Left forelimb (tissue), 1 donor: ENCODE measurements around the gene TRIAP1.

ENCODE experiments used
- DNase-seq: peaks from one replicate; pipeline ENCODE4 v3.0.0-alpha.2; 2018; ENCODE audit warnings: low spot score

TRIAP1 gene

DNA sequence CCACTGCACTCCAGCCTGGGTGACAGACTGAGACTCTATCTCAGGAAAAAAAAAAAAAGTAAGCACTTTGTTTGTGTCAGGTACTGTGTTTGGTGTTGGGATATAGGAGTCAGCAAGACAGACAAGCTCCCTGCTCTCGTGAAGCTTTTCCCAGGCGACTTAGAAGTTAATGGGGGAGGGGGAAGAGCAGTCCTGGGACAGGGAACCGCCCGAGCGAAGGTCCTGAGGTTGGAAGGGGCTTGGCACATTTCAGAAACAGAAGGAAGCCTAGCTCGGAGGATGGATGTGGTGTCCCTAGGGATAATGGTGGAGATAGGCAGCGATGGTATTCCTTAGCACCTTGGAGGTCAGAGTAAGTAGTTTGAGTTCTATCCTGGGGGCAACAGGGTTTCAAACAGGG lies 16.8 kb downstream of the TRIAP1 start:
- no peak for DNase-seq

GRCh38 chr12:120428597-120429229 lies 17.5 kb downstream of the TRIAP1 start:
- no peak for DNase-seq

GRCh38 chr12:120425797-120426196 lies 20.4 kb downstream of the TRIAP1 start:
- no peak for DNase-seq

- no peak for DNase-seq
These were observed 23.2 kb downstream of the TRIAP1 start for GRCh38 chr12:120422892-120423456.

DNA sequence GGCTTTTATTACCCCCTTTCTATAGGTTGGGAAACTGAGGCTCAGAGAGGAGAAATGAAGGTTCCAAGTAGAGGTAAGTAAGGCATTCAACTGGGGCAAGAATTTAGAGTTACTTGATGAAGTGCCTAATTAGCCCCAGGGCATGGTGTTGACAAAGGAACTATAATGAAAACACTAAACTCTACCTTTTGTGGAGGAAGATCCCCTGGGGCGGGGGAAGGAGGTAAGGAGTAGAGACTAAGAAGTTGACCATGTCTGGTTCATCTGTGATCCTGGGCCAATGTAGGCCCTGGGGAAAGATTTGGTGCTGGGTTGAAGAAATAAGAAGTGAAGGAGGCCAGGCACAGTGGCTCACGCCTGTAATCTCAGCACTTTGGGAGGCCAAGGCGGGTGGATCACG lies 24.5 kb downstream of the TRIAP1 start:
- DNase-seq: no peak

DNA sequence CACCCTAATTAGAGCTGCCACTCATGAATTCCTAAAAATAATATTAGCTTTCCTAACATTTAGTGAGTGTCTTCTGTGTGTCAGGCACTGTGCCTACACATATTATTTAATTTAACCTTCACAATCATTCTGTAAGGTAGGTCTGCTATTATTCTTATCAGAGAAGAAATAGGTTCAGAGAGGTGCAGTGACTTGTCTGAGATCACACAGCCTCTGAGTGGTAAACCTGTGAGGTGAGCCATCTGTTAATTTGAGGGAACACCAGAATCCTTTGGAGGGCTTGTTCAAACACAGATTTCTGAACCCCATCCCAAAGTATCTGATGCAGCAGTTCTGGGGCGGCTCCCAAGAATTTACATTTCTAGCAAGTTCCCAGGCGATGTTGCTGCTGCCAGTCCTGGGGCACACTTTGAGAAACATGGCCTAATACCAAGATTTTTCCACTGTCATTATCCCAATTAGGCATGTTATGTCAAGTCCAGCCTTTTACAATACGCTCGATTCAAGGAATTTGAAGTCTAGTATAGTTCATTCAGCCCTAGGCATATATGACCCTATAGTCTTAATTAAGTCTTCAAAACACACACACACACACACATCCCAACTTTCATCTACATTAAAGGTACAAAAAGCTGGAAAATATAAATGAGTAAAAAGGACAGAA lies 28.1 kb downstream of the TRIAP1 start:
- no peak for DNase-seq

- no peak for DNase-seq
These were observed 29.5 kb downstream of the TRIAP1 start for GRCh38 chr12:120416490-120417216.

GRCh38 chr12:120413901-120414695 lies 32.1 kb downstream of the TRIAP1 start:
- no peak for DNase-seq

GRCh38 chr12:120412421-120412820 lies 33.8 kb downstream of the TRIAP1 start:
- no peak for DNase-seq

GRCh38 chr12:120408771-120409170 lies 37.4 kb downstream of the TRIAP1 start:
- no peak for DNase-seq

DNA sequence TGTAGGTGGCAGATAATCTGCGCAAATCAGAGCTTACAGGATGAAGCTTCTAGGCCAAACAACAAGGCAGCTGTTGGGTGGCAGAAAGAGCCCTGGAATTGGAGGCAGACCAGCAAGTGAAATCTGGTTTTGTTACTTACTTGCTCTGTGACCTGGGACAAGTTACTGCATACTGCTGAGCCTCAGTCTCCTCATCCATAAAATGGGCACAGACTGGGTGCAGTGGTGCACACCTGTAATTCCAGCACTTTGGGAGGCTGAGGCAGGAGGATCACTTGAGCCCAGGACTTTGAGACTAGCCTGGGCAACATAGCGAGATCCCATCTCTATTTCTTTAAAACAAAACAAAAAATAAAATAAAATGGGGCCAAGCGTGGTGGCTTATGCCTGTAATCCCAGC lies 39.6 kb downstream of the TRIAP1 start:
- DNase-seq: no peak

DNA sequence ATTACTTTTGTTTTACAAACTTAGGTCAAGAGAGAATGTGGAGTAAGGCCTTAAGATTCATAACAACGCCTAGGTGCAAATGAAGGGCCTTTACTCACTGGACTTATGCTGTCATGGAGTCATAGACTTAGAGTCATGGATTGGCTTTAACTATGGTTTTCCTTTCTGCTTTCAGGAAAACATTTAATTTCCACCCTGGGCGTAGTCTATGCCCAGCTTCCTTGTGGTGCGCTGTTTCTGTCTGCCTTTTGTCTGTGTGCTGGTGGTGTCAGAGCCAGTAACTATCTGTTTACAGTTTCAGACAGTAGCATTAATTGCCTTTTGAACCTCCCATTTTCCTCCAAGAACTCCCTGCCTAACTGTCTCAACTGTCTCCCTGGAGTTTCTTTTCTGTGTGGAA lies 40.1 kb downstream of the TRIAP1 start:
- DNase-seq: no peak

- DNase-seq: no peak
These were observed 41.9 kb downstream of the TRIAP1 start for GRCh38 chr12:120404271-120404670.

DNA sequence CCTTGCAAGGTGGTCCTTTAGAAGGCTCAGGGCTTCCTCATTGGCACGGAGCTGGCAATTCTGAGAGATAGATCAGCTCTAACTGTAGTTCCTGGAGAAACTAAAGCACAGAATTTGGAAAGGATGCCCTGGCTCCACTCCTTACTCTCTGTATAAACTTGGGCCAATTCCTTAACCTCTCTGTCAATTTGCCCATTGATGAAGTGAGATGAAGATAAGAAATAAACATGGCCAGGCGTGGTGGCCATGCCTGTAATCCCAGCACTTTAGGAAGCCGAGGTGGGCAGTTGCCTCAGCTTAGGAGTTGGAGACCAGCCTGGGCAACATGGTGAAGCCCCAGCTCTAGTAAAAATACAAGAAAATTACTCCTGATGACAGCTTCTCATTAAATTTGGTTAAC lies 42.3 kb downstream of the TRIAP1 start:
- DNase-seq: no peak

GRCh38 chr12:120402217-120402616 lies 44.0 kb downstream of the TRIAP1 start:
- DNase-seq: no peak

- no peak for DNase-seq
These were observed 46.7 kb downstream of the TRIAP1 start for GRCh38 chr12:120399531-120399930.

DNA sequence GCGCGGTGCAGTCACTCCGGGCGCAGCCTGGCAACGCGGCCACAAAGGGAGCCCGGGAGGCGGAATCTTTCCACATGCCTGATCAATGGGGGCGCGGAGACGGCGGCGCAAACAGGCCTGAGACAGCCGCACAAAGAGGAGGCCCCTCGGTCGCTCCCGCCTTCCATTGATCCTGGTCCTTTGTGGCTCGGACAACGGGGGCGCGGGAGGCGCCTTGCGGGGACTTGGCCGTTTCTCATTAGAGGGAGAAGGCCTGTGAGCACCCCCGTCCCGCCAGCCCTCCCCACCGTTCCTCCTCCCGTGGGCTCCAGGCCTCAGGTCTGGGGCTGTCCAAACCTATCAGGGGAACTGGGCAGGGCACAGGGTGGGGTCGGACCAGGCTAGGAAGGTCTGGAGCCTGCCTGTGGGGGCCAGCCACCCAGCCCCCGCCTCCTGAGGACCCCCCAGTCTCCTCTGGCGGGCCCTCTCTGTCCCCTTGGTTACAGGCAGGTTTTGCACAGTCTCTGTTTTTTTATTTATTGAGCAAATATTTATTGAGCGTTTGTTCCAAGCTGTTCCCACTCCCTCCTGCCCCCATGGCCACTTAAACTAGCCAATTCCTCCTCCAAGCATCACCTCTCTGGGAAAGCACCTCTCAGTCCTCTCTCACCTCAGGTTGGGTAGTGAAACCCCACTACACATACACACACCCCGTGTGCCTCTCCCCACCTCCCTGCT lies 48.2 kb downstream of the TRIAP1 start:
- no peak for DNase-seq

GRCh38 chr12:120394483-120395367 lies 51.5 kb downstream of the TRIAP1 start:
- no peak for DNase-seq
